ENCODE data around the gene CDH4. TPM values are rescaled to one million over a fixed set of nuclear protein-coding genes. Genes with fewer than 3 reads are reported as not detected.

The CDH4 gene
- total RNA-seq, 1 experiment from 2014 or later, result not detected

- Histone ChIP-seq H3K4me3 (ENCODE audit: low read depth in 2 of 2, low read length in 2 of 2) (no peak overlapping the region), H3K4me1 (ENCODE audit: control insufficient read depth, insufficient read depth, low read length) (no peaks in the 10 kb centered on the region), H3K9me3 (ENCODE audit: control insufficient read depth, insufficient read depth, low read depth, low read length) (no peaks in the 10 kb centered on the region), H3K27ac (ENCODE audit: low read length) (no peak overlapping the region), H3K27me3 (ENCODE audit: control insufficient read depth, insufficient read depth, low read length) (no peaks in the 10 kb centered on the region), H3K36me3 (ENCODE audit: control insufficient read depth, insufficient read depth, low read length) (no peaks in the 10 kb centered on the region)
- in situ Hi-C loops (cut with HindIII; ENCODE audit: low pct_unique_long_range_greater_than_20kb, low sequenced_read_pairs), result no loop called here
- BruUV-seq (replicated peaks), result no TSS peak
- ATAC-seq (no peak), DNase-seq (ENCODE audit: low read depth, low spot score) (no peak)
- ChIA-PET POLR2A (no interaction called here), CTCF (no interaction called here)
- intact Hi-C loops (cut with micrococcal nuclease; ENCODE audit: unreplicated experiment), result no loop called here
- TF ChIP-seq SIN3A (IDR thresholded peaks at IDR 0.05; ENCODE audit: borderline replicate concordance, insufficient read depth, low read depth, low read length), result no peak
- TF ChIP-seq, protein P1, sequence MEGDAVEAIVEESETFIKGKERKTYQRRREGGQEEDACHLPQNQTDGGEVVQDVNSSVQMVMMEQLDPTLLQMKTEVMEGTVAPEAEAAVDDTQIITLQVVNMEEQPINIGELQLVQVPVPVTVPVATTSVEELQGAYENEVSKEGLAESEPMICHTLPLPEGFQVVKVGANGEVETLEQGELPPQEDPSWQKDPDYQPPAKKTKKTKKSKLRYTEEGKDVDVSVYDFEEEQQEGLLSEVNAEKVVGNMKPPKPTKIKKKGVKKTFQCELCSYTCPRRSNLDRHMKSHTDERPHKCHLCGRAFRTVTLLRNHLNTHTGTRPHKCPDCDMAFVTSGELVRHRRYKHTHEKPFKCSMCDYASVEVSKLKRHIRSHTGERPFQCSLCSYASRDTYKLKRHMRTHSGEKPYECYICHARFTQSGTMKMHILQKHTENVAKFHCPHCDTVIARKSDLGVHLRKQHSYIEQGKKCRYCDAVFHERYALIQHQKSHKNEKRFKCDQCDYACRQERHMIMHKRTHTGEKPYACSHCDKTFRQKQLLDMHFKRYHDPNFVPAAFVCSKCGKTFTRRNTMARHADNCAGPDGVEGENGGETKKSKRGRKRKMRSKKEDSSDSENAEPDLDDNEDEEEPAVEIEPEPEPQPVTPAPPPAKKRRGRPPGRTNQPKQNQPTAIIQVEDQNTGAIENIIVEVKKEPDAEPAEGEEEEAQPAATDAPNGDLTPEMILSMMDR (IDR thresholded peaks at IDR 0.05), result no peak
- no peak for TF ChIP-seq REST (IDR thresholded peaks at IDR 0.05; ENCODE audit: insufficient read depth in 1 of 2, low read depth in 2 of 2, low read length in 1 of 2)
- TF ChIP-seq POLR2AphosphoS5 (IDR thresholded peaks at IDR 0.05; ENCODE audit: low read depth, low read length), result no peak
- no peak for TF ChIP-seq TCF7L2 (IDR thresholded peaks at IDR 0.05; ENCODE audit: low read depth, low read length)
Measured at GRCh38 chr20:61317966-61318530, 66.0 kb downstream of the CDH4 start.

- no peaks in the 10 kb centered on the region; the same call in 1 of the 2 replicates for H3K27me3 ChIP-seq (ENCODE audit: control insufficient read depth, insufficient read depth, low read length)
- ChIA-PET POLR2A (no interaction called here), CTCF (no interaction called here)
- TF ChIP-seq, protein P1 (IDR thresholded peaks at IDR 0.05), result no peak
- TF ChIP-seq TCF7L2 (IDR thresholded peaks at IDR 0.05; ENCODE audit: low read depth, low read length) (no peak), SIN3A (IDR thresholded peaks at IDR 0.05; ENCODE audit: borderline replicate concordance, insufficient read depth, low read depth, low read length) (no peak), POLR2AphosphoS5 (IDR thresholded peaks at IDR 0.05; ENCODE audit: low read depth, low read length) (no peak), REST (IDR thresholded peaks at IDR 0.05; ENCODE audit: insufficient read depth in 1 of 2, low read depth in 2 of 2, low read length in 1 of 2) (no peak)
- in situ Hi-C loops (cut with HindIII; ENCODE audit: low pct_unique_long_range_greater_than_20kb, low sequenced_read_pairs), result no loop called here
- H3K4me1 ChIP-seq (ENCODE audit: control insufficient read depth, insufficient read depth, low read length), result no peaks in the 10 kb centered on the region
- DNase-seq (ENCODE audit: low read depth, low spot score) (no peak), ATAC-seq (no peak)
- no TSS peak for BruUV-seq (replicated peaks)
- H3K27ac ChIP-seq (ENCODE audit: low read length), result no peak overlapping the region
- H3K4me3 ChIP-seq (ENCODE audit: low read depth in 2 of 2, low read length in 2 of 2), result no peak overlapping the region
- intact Hi-C loops (cut with micrococcal nuclease; ENCODE audit: unreplicated experiment), result no loop called here
- H3K9me3 ChIP-seq (ENCODE audit: control insufficient read depth, insufficient read depth, low read depth, low read length), result no peaks in the 10 kb centered on the region
- no peaks in the 10 kb centered on the region for H3K36me3 ChIP-seq (ENCODE audit: control insufficient read depth, insufficient read depth, low read length)
Measured at GRCh38 chr20:61320691-61321425, 68.8 kb downstream of the CDH4 start.
